GM12892 (cell line): ENCODE results near the gene ZNF697.

Experiments
- POLR2A ChIP-seq: IDR thresholded peaks from 2 replicates; pipeline ENCODE4 v1.6.1; 2011; ENCODE audit warnings: low read depth, low read length, control low read depth
- POLR2AphosphoS5 ChIP-seq: IDR thresholded peaks from 2 replicates; pipeline ENCODE4 v1.6.1; 2011; ENCODE audit warnings: low read depth, low read length, control low read depth
- TAF1 ChIP-seq: IDR thresholded peaks from 2 replicates; pipeline ENCODE4 v1.6.1; 2011; ENCODE audit warnings: low read depth, mild to moderate bottlenecking, control low read depth, low read length, borderline replicate concordance

DNA sequence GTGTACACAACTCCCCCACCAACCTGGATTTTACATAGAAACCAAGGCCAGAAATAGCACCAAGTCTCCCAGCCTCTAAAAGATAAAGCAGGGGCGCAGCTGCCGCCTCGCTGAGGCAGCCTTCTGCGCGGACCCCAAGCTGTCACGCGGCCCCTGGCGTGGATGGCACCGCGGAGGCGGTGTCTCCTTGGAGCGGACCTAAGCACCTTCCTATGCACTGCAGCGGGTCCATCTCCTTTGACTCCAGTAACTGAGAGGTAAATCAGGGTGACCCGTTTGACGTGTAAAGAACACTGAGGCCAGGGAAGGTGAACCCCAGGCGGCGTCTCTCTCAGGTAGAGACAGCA, 17.0 kb downstream of the ZNF697 start:
- TF ChIP-seq TAF1 = no peak
- no peak for TF ChIP-seq POLR2A
- TF ChIP-seq POLR2AphosphoS5 = no peak
